GM12878 (cell line): ENCODE results near the gene PGLYRP2. TPM values are rescaled to one million over a fixed set of nuclear protein-coding genes. Genes with fewer than 3 reads are reported as not detected.

Experiments used
- KLF5 ChIP-seq: fragments of 450-650 bp; IDR thresholded peaks from 2 replicates; pipeline ENCODE4 v1.6.1; 2014; ENCODE audit warnings: mild to moderate bottlenecking; ENCODE audit not compliant: partially characterized antibody
- MXI1 ChIP-seq: fragments of 150-350 bp; IDR thresholded peaks from 2 replicates; pipeline ENCODE4 v1.6.1; 2011; ENCODE audit warnings: low read depth, mild to moderate bottlenecking, inconsistent platforms, low read length, improper control_type of control experiment
- RAD21 ChIP-seq: IDR thresholded peaks from 2 replicates; pipeline ENCODE4 v1.6.1; 2011; ENCODE audit warnings: mild to moderate bottlenecking, low read depth, low read length, moderate library complexity; ENCODE audit not compliant: insufficient read depth
- ZNF207 ChIP-seq: fragments of 450-650 bp; IDR thresholded peaks from 2 replicates; pipeline ENCODE4 v1.6.1; 2014; ENCODE audit warnings: antibody characterized with exemption, mild to moderate bottlenecking, borderline replicate concordance
- polyA plus RNA-seq, 11 experiments: library from polyadenylated mRNA; depleted of rRNA in 4 of 11; unstranded in 6 of 11; stranded (reverse) in 5 of 11; fragments of >200 nt; fragmentation: Nextera tagmentation in 4 of 11; fragmentation: Illumina TruSeq in 1 of 11; extraction: Ambion mirVana in 4 of 11; extraction: Trizol in 1 of 11; gene quantifications; 1 replicate in 1 of 11; 2 replicates in 10 of 11; pipeline versions ENCODE4 v1.2.1 to v1.2.3, GENCODE V29; 2011 to 2016; ENCODE audit warnings: inconsistent platforms in 2 of 11, missing spikeins in 2 of 11, low read depth in 1 of 11
- total RNA-seq, 4 experiments: library from RNA; depleted of rRNA in 3 of 4; stranded (reverse); fragments of >200 nt in 3 of 4; fragmentation: Illumina TruSeq in 1 of 4; extraction: Trizol in 1 of 4; gene quantifications; 2 replicates each; pipeline versions ENCODE4 v1.2.1 to v1.2.3, GENCODE V29; 2013 to 2021
- TF ChIP-seq, protein P1 (sequence below): fragments of 150-350 bp; IDR thresholded peaks from 2 replicates; pipeline ENCODE4 v1.6.1; 2016; ENCODE audit warnings: low read depth, low read length
- TF ChIP-seq, protein P2 (sequence below): IDR thresholded peaks from 2 replicates; pipeline ENCODE4 v1.6.1; 2012; ENCODE audit warnings: low read depth, low read length, improper control_type of control experiment

PGLYRP2 gene
- total and polyA plus RNA-seq, 10 of the 15 experiments (the other 5 are each of a cell fraction or from before 2014, with no cell fraction given): 0.15 to 0.48 (median 0.26) TPM; not detected in 5

DNA sequence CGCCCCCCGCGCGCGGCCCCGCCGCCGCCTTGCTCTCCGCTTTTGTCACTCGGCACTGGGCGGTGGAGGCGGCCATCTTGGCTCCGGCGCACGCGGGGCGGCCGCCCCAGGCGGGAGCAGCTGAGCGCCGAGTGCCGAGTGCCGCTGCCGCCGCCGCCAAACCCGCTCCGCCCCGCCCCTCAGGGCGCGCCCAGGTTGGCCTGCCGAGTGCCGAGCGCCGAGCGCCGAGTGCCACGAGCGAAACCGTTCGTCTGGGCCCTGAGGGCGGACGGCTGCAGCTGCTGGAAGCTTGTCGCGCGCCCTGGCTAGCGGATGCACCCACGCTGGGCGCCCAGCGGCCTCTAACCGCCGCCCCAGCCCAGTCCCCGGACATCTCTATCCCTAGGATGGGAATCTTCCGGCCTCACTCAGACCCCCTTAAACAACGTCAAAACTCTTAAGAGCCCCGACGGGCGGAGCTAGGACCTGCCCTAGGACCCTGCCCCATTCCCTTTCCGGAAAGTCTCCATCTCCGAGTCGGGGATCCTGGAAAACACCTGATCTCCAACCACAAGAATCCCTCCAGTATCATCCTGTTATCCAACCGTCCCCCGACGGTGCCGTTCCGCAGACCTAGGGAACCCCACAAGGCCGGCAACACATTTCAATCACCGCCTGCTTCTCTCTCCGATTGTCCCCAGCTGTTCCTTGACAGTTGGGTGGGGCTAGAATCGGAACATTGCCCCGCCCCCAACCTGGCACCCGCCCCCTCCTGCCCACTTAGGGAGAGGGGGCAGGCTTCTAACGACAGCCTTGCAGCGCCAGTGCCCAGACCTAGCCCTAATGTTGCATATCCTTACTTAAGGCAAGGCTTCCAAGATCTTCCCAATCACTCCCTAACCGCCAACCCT is 46.4 kb downstream of the PGLYRP2 start (continued):
- TF ChIP-seq, protein P1, sequence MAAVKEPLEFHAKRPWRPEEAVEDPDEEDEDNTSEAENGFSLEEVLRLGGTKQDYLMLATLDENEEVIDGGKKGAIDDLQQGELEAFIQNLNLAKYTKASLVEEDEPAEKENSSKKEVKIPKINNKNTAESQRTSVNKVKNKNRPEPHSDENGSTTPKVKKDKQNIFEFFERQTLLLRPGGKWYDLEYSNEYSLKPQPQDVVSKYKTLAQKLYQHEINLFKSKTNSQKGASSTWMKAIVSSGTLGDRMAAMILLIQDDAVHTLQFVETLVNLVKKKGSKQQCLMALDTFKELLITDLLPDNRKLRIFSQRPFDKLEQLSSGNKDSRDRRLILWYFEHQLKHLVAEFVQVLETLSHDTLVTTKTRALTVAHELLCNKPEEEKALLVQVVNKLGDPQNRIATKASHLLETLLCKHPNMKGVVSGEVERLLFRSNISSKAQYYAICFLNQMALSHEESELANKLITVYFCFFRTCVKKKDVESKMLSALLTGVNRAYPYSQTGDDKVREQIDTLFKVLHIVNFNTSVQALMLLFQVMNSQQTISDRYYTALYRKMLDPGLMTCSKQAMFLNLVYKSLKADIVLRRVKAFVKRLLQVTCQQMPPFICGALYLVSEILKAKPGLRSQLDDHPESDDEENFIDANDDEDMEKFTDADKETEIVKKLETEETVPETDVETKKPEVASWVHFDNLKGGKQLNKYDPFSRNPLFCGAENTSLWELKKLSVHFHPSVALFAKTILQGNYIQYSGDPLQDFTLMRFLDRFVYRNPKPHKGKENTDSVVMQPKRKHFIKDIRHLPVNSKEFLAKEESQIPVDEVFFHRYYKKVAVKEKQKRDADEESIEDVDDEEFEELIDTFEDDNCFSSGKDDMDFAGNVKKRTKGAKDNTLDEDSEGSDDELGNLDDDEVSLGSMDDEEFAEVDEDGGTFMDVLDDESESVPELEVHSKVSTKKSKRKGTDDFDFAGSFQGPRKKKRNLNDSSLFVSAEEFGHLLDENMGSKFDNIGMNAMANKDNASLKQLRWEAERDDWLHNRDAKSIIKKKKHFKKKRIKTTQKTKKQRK: peak; percentile 57; the same call in 1 of the 2 replicates
- TF ChIP-seq RAD21: no peak
- TF ChIP-seq, protein P2, sequence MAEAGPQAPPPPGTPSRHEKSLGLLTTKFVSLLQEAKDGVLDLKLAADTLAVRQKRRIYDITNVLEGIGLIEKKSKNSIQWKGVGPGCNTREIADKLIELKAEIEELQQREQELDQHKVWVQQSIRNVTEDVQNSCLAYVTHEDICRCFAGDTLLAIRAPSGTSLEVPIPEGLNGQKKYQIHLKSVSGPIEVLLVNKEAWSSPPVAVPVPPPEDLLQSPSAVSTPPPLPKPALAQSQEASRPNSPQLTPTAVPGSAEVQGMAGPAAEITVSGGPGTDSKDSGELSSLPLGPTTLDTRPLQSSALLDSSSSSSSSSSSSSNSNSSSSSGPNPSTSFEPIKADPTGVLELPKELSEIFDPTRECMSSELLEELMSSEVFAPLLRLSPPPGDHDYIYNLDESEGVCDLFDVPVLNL: 0 out of 2 replicates have a peak, but pooled peaks have one; percentile 35
- TF ChIP-seq MXI1: peak; percentile 90
- TF ChIP-seq KLF5: peak; percentile 88
- TF ChIP-seq ZNF207: peak; percentile 98; the same call in 1 of the 2 replicates
